ENCODE data around the gene BMPR2.

GRCh38 chr2:202429164-202429980 is 53.2 kb downstream of the BMPR2 start:
- no peak for TF ChIP-seq CTCF (IDR thresholded peaks at IDR 0.05)
- no peak for TF ChIP-seq EZH2phosphoT487 (IDR thresholded peaks at IDR 0.05)
- no peak for TF ChIP-seq EZH2 (IDR thresholded peaks at IDR 0.05)
